Ishikawa (cell line): ENCODE results near the gene ATRNL1.

Experiments
- CEBPB ChIP-seq: IDR thresholded peaks from 2 replicates; pipeline ENCODE4 v1.6.1; 2012
- CREB1 ChIP-seq: IDR thresholded peaks from 2 replicates; pipeline ENCODE4 v1.6.1; 2012; ENCODE audit warnings: low read depth
- EGR1 ChIP-seq: IDR thresholded peaks from 2 replicates; pipeline ENCODE4 v1.6.1; 2012
- EP300 ChIP-seq: IDR thresholded peaks from 2 replicates; pipeline ENCODE4 v1.6.1; 2012; ENCODE audit warnings: borderline replicate concordance
- FOXM1 ChIP-seq: IDR thresholded peaks from 2 replicates; pipeline ENCODE4 v1.6.1; 2012; ENCODE audit warnings: low read depth, borderline replicate concordance
- NFIC ChIP-seq: IDR thresholded peaks from 2 replicates; pipeline ENCODE4 v1.6.1; 2012
- RAD21 ChIP-seq: IDR thresholded peaks from 2 replicates; pipeline ENCODE4 v1.6.1; 2012; ENCODE audit warnings: low read depth
- TAF1 ChIP-seq: IDR thresholded peaks from 2 replicates; pipeline ENCODE4 v1.6.1; 2012; ENCODE audit warnings: low read depth, mild to moderate bottlenecking
- TCF12 ChIP-seq: IDR thresholded peaks from 2 replicates; pipeline ENCODE4 v1.6.1; 2012; ENCODE audit warnings: low read depth
- TEAD4 ChIP-seq: IDR thresholded peaks from 2 replicates; pipeline ENCODE4 v1.6.1; 2012
- YY1 ChIP-seq: IDR thresholded peaks from 2 replicates; pipeline ENCODE4 v1.6.1; 2012; ENCODE audit warnings: low read depth
- ZBTB7A ChIP-seq: IDR thresholded peaks from 2 replicates; pipeline ENCODE4 v1.6.1; 2012; ENCODE audit warnings: low read depth
- TF ChIP-seq, protein P1 (sequence below): IDR thresholded peaks from 2 replicates; pipeline ENCODE4 v1.6.1; 2012
- TF ChIP-seq, protein P2 (sequence below): IDR thresholded peaks from 2 replicates; pipeline ENCODE4 v1.6.1; 2012
- TF ChIP-seq, protein P3 (sequence below): IDR thresholded peaks from 2 replicates; pipeline ENCODE4 v1.6.1; 2012; ENCODE audit warnings: low read depth, mild to moderate bottlenecking

The ATRNL1 gene

DNA sequence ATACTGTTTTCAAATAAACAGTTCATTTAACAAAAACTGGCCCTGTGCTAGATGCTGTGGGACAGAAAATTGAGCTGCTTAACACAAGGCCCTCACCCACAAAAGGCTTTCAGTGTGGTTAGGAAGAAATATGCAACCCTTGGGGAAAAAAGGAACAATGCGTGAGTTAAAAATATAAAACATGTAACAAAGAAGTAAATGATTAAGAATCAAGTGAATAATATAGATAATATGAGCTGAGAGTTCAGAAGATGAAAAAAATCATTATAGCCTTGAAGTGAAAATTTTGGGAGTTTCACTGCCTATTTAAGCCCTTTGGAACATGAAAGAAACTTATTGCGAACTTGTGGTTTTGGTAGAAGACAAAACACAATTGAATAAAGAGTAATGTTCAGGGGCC, 684.5 kb downstream of the ATRNL1 start:
- TF ChIP-seq EP300 (no peak), CEBPB (no peak), YY1 (no peak), TCF12 (no peak), EGR1 (no peak), ZBTB7A (no peak), RAD21 (no peak), TEAD4 (no peak)
- TF ChIP-seq, protein P1, sequence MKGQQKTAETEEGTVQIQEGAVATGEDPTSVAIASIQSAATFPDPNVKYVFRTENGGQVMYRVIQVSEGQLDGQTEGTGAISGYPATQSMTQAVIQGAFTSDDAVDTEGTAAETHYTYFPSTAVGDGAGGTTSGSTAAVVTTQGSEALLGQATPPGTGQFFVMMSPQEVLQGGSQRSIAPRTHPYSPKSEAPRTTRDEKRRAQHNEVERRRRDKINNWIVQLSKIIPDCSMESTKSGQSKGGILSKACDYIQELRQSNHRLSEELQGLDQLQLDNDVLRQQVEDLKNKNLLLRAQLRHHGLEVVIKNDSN, result no peak
- TF ChIP-seq, protein P2, sequence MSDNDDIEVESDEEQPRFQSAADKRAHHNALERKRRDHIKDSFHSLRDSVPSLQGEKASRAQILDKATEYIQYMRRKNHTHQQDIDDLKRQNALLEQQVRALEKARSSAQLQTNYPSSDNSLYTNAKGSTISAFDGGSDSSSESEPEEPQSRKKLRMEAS, result no peak

DNA sequence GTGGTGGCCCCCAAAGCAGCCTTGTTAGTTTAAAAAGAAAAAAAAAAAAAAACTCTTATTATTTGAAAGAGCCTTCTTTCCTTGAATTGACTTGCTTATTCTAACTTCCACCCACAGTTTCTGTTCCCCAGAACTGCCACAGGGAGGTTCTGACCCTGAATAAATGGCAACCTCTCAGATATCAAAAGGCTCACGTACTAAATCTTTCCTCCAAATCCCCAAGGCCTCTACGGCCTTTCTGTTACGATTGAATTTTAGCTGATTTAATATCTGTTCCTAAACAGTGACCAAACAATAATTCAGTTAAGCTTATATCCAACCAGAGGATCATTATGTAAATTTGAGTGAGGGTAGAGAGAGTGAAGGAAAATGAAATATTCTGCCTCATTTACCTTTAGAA, 697.1 kb downstream of the ATRNL1 start:
- TF ChIP-seq CREB1 (no peak), TCF12 (no peak)

DNA sequence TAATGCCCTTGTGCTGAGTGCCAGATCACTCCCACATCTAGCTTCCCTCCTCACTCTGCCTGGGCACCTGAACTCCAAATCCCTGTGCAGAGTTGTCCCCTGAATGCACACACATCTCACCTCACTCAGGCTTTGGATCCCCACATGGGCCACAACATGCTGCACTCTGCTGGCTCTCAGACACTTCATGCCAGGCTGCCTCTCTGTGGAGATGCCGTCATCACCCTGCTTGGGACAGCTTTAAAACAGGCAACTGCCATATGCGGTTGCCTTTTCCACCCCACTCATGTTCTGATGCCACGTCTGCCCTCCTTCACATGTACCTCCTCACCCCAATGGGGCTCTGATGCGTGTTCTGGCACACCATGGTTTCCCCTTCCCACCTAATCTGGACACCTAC, 702.8 kb downstream of the ATRNL1 start:
- TF ChIP-seq FOXM1 (no peak), YY1 (no peak), TEAD4 (no peak), EGR1 (no peak), EP300 (no peak), NFIC (no peak), CREB1 (no peak), RAD21 (no peak), CEBPB (no peak), TAF1 (no peak), TCF12 (no peak), ZBTB7A (no peak)
- TF ChIP-seq, protein P2, result no peak
- TF ChIP-seq, protein P3, sequence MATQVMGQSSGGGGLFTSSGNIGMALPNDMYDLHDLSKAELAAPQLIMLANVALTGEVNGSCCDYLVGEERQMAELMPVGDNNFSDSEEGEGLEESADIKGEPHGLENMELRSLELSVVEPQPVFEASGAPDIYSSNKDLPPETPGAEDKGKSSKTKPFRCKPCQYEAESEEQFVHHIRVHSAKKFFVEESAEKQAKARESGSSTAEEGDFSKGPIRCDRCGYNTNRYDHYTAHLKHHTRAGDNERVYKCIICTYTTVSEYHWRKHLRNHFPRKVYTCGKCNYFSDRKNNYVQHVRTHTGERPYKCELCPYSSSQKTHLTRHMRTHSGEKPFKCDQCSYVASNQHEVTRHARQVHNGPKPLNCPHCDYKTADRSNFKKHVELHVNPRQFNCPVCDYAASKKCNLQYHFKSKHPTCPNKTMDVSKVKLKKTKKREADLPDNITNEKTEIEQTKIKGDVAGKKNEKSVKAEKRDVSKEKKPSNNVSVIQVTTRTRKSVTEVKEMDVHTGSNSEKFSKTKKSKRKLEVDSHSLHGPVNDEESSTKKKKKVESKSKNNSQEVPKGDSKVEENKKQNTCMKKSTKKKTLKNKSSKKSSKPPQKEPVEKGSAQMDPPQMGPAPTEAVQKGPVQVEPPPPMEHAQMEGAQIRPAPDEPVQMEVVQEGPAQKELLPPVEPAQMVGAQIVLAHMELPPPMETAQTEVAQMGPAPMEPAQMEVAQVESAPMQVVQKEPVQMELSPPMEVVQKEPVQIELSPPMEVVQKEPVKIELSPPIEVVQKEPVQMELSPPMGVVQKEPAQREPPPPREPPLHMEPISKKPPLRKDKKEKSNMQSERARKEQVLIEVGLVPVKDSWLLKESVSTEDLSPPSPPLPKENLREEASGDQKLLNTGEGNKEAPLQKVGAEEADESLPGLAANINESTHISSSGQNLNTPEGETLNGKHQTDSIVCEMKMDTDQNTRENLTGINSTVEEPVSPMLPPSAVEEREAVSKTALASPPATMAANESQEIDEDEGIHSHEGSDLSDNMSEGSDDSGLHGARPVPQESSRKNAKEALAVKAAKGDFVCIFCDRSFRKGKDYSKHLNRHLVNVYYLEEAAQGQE, result no peak
- TF ChIP-seq, protein P1, result no peak

DNA sequence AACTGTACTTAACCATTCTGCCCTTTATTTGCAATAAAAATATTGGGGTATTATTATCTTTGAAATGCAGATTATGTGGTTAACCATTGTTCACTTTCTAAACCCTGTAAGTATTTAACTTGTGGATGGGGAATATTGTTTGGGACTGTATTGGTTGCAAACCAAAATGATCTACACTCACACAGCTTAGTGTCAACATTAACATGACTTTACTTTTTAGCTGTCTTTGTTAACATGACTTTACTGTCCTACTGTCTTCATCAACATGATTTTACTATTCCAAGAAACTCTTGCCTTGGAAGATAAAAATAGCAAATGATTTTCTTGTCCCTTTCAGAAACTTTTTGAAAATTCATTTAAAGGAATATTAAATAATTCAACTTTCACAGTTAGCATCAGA, 708.3 kb downstream of the ATRNL1 start:
- TF ChIP-seq CREB1, result no peak
- TF ChIP-seq, protein P2, result no peak
- no peak for TF ChIP-seq RAD21
- TF ChIP-seq TCF12, result no peak
- TF ChIP-seq, protein P3, result no peak
- no peak for TF ChIP-seq TAF1
- TF ChIP-seq EP300, result no peak
- no peak for TF ChIP-seq FOXM1
- TF ChIP-seq ZBTB7A, result no peak
- TF ChIP-seq, protein P1, result no peak
- no peak for TF ChIP-seq YY1
- no peak for TF ChIP-seq EGR1
- TF ChIP-seq CEBPB, result no peak
- TF ChIP-seq TEAD4, result no peak

DNA sequence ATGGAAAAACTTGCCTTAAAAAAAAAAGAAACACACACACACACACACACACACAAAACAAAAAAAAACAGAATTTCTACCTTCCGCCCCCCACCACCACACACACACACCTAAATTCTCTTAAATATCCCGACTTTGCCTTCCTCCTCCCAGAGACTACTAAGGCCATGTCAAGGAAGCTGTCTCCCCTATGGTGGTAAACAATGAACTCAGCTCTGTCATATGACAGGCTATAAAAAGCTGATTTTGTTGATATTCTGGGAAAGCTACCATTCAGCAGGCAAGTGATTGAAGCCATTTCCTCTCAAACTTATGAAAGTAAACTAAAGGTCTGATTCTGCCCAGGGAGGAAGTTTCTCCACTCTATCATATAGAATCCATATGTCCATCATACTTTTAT, 708.8 kb downstream of the ATRNL1 start:
- TF ChIP-seq TAF1 (no peak), YY1 (no peak), EGR1 (no peak), TEAD4 (no peak), EP300 (no peak), ZBTB7A (no peak), TCF12 (no peak), CREB1 (no peak), NFIC (no peak), FOXM1 (no peak), RAD21 (no peak)
- TF ChIP-seq, protein P2, result no peak
- TF ChIP-seq, protein P3, result no peak
